WERI-Rb-1 (cell line): ENCODE measurements around the gene TENM4.

Experiments used
- DNase-seq: peaks from one replicate; pipeline ENCODE4 v3.0.0-alpha.2; 2020
- H3K27ac ChIP-seq: fragments of 250-450 bp; sonication (Bioruptor Pico); 2 replicates; pipeline ENCODE4 v1.5.1; 2020; ENCODE audit warnings: mild to moderate bottlenecking, moderate library complexity
- H3K27me3 ChIP-seq: fragments of 250-450 bp; sonication (Bioruptor Pico); 2 replicates; pipeline ENCODE4 v1.5.1; 2021; ENCODE audit warnings: mild to moderate bottlenecking, low read depth, moderate library complexity; ENCODE audit not compliant: insufficient read depth, severe bottlenecking
- H3K36me3 ChIP-seq: fragments of 250-450 bp; sonication (Bioruptor Pico); 2 replicates; pipeline ENCODE4 v1.5.1; 2020; ENCODE audit warnings: mild to moderate bottlenecking, moderate library complexity
- H3K4me3 ChIP-seq: 2 replicates; pipeline ENCODE4 v1.5.1; 2011; ENCODE audit warnings: low read depth, mild to moderate bottlenecking, control low read depth, low read length
- H3K9me3 ChIP-seq: fragments of 250-450 bp; sonication (Bioruptor Pico); 2 replicates; pipeline ENCODE4 v1.5.1; 2021; ENCODE audit warnings: mild to moderate bottlenecking, moderate library complexity; ENCODE audit not compliant: severe bottlenecking
- TF ChIP-seq, protein P1 (sequence below): IDR thresholded peaks from 2 replicates; pipeline ENCODE4 v1.5.1; 2011; ENCODE audit warnings: low read depth, mild to moderate bottlenecking, control low read depth, inconsistent platforms, low read length

The TENM4 gene

DNA sequence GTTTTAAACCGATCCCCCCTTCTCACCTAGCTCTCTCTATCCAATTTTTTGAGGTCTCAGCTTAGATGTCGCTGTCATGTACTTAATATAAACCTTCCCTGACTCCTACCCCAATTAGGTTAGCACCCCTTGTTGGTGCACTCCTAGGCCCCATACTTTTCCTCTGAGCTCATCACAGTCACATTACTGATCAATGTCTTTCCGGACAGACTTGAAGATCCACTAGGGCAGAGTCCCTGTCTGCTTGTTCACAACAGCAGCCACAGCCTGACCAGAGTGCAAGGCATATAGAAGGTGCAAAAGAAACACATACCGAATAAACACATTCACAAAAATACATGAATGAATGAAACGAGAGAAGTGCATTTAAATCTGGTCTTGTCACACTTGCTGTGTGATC lies 605.2 kb downstream of the TENM4 start:
- Histone ChIP-seq H3K27me3 (no peaks in the 10 kb centered on the region), H3K4me3 (no peak overlapping the region), H3K9me3 (no peaks in the 10 kb centered on the region), H3K36me3 (no peaks in the 10 kb centered on the region), H3K27ac (no peak overlapping the region)
- TF ChIP-seq, protein P1, sequence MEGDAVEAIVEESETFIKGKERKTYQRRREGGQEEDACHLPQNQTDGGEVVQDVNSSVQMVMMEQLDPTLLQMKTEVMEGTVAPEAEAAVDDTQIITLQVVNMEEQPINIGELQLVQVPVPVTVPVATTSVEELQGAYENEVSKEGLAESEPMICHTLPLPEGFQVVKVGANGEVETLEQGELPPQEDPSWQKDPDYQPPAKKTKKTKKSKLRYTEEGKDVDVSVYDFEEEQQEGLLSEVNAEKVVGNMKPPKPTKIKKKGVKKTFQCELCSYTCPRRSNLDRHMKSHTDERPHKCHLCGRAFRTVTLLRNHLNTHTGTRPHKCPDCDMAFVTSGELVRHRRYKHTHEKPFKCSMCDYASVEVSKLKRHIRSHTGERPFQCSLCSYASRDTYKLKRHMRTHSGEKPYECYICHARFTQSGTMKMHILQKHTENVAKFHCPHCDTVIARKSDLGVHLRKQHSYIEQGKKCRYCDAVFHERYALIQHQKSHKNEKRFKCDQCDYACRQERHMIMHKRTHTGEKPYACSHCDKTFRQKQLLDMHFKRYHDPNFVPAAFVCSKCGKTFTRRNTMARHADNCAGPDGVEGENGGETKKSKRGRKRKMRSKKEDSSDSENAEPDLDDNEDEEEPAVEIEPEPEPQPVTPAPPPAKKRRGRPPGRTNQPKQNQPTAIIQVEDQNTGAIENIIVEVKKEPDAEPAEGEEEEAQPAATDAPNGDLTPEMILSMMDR = no peak
- DNase-seq = no peak

DNA sequence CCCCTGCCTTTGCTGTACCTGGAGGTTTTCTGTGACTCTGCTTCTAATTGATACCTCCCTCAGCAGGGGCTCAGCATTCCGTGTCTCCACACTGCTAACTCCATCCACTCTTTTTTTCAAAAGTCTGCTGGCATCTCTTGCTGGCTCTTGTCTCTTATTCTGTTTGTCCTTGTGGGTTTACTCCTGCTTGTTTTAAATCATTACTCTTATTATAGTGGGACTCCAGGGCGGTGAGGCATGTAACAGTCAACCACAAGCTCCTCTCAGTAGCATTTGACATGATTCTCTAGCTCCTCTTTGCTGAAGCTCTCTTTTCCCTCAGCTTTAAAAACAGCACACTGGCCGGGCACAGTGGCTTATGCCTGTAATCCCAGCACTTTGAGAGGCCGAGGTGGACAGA lies 605.9 kb downstream of the TENM4 start:
- Histone ChIP-seq H3K4me3 (no peak overlapping the region), H3K27me3 (no peaks in the 10 kb centered on the region), H3K36me3 (no peaks in the 10 kb centered on the region), H3K9me3 (no peaks in the 10 kb centered on the region), H3K27ac (no peak overlapping the region)
- DNase-seq = no peak
- TF ChIP-seq, protein P1 = no peak

DNA sequence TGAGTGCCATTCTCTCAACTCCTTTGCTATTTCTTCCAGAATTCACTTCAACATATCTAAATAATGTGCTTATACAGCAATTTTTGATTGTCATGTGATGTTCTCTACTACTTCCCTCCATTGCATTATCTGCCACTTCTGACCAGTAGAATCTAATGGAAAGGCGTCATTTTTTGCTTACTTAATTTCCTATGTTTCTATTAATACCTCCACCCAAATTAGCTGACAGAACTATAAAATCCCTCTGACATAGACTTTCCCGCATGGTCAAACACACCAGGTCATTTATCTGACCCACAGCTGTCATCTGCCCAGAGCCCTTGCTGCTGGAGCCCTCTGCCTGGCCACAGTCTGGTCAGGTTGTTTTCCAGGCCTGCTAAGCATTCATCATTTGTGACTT lies 607.6 kb downstream of the TENM4 start:
- no peak for DNase-seq
- no peaks in the 10 kb centered on the region for H3K27me3 ChIP-seq
- H3K4me3 ChIP-seq = no peak overlapping the region
- no peak overlapping the region for H3K27ac ChIP-seq
- no peaks in the 10 kb centered on the region for H3K9me3 ChIP-seq
- TF ChIP-seq, protein P1 = no peak
- H3K36me3 ChIP-seq = no peaks in the 10 kb centered on the region

DNA sequence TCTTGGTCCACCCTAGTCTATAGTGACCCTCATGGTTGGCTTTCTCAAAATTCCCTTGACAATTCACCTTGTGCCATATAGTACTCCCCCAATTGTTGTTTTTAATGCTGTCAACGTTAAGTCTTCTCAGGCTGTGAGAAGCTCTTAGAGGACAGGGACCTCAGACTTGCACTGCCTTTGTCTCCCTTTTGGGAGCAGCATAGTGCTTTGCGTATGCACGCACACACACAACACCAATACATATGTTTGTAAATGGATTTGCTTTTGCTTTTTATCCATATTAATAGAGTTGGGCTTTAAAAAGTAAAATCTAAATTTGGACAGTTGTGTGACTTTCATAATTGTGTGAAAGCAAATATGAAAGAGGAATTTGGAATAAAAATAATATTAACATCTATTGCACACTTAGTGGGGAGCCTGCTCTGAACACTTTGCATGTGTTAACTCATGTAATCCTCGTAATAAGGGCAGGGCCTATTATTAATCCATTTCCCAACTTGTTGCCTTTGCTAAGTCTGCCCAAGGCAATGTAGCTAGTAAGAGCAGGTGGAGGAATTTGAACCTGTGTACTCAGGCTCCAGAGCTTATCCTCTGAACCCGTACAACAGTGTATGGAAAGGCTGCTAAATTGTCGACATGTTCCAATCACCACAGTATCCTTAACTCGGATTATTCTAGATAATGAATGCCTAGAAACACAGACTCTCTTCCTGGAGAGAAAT lies 608.4 kb downstream of the TENM4 start:
- DNase-seq = peak; percentile 16
- Histone ChIP-seq H3K9me3 (no peaks in the 10 kb centered on the region), H3K36me3 (no peaks in the 10 kb centered on the region), H3K27ac (no peak overlapping the region), H3K27me3 (no peaks in the 10 kb centered on the region), H3K4me3 (no peak overlapping the region)
- TF ChIP-seq, protein P1 = peak; percentile 68

DNA sequence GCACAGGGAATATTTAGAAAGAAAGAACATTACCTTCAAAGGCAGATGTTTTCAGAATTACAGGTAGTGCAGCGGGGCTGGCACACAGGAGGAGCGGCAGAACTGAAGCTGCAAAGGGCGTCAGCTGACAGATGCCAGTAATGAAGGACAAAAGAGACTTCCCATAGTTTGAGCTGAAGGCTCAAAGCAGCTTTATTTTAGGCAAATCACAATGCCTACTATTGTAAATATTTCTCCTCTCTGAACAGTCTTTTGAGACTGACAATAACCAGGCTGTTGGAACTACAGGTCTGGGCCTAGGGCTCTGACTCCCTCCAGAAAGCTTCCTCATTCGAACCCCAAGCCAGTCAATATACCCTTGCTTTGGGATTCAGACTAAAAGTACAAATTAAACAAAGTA lies 609.3 kb downstream of the TENM4 start:
- no peak for DNase-seq
- Histone ChIP-seq H3K27ac (no peak overlapping the region), H3K4me3 (no peak overlapping the region), H3K36me3 (no peaks in the 10 kb centered on the region), H3K27me3 (no peaks in the 10 kb centered on the region), H3K9me3 (no peaks in the 10 kb centered on the region)
- TF ChIP-seq, protein P1 = no peak

DNA sequence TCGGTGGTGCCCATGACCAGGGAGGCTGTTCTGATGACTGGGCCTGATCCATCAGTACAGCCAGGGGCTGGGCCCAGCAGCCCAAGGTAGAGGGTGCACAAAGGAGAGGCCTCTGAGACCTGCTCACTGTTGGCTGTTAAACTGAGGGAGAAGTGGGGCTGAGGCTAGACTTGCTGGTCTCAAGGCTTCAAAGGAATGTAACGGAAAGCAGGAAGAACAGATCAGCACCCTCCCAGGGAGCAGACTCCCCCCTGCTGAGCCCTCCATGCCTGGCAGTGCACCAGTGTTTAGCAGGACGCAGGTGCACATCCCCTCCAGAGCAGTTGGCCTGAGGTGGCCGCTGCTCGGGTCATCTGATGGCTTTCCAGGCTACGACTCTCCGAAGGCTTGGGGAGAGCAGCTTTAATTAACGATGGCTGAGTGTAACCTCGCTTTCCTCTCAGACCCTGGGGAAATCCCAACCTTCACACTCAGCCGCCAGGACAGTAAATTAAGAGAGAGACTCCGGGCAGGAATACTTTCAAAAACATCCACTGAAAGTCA lies 610.5 kb downstream of the TENM4 start:
- Histone ChIP-seq H3K27ac (no peak overlapping the region), H3K9me3 (no peaks in the 10 kb centered on the region)
- TF ChIP-seq, protein P1 = no peak

More for the DNA sequence above, 610.5 kb downstream of the TENM4 start:
- Histone ChIP-seq H3K36me3 (no peaks in the 10 kb centered on the region), H3K27me3 (no peaks in the 10 kb centered on the region), H3K4me3 (no peak overlapping the region)
- DNase-seq = no peak
